ENCODE data around the gene ZNF205. TPM values are rescaled to one million over a fixed set of nuclear protein-coding genes. Genes with fewer than 3 reads are reported as not detected.

Gene ZNF205
- total and polyA plus RNA-seq, 9 of the 15 experiments (the other 6 are each of a cell fraction or from before 2014, with no cell fraction given): 2.4 to 11.8 (median 5.1) TPM; not detected in 2

DNA sequence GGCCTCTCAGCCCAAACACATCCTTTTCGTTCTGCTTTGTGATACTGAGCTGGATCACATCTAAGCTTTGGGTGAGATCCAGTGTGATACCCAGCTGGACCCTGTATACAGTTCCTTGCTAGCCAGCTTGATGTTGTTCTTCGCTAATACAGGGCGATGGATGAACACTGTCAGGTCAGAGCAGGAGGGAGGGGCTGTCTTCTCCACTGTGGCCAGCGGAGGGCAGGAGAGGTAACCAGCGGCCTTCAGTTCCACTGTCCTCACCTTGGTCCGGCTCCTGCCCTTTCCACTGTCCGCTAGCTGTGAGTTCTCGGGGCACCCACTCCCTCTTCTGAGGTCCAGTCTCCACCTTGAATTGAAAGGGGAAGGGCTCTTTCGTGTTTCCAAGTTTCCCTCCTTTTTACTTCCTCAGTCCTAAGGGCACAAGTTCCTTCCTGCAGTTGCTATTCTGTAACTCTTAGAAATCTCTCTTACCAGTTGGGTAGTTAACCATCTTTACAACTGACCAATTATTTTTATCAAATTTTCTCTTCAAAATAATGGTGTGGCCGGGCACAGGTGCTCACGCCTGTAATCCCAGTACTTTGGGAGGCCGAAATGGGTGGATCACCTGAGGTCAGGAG is 19.5 kb downstream of the ZNF205 start:
- no peaks in the 10 kb centered on the region for H3K9me1 ChIP-seq (ENCODE audit: control insufficient read depth, insufficient read depth, low read length)
- peaks cover 19% of the 10 kb centered on the region for H3K36me3 ChIP-seq (ENCODE audit: control insufficient read depth, insufficient read depth, low read length)
- ATAC-seq: peak; percentile 62
- H3K9me3 ChIP-seq (replicated peaks; ENCODE audit: control insufficient read depth, insufficient read depth, low read depth, low read length): no peaks in the 10 kb centered on the region
- H2AFZ ChIP-seq (ENCODE audit: low read depth, low read length): no peak overlapping the region
- no peaks in the 10 kb centered on the region for H3K27me3 ChIP-seq (ENCODE audit: control insufficient read depth in 2 of 2, insufficient read depth in 2 of 2, low read length in 2 of 2)
- H4K20me1 ChIP-seq (replicated peaks; ENCODE audit: control insufficient read depth, insufficient read depth, low read length): no peaks in the 10 kb centered on the region
- H3K79me2 ChIP-seq (ENCODE audit: control insufficient read depth, insufficient read depth, low read length): peaks cover 33% of the 10 kb centered on the region
- in situ Hi-C loops (cut with MboI): no loop called here
- FAIRE-seq: peak; percentile 92
- H3K4me2 ChIP-seq (ENCODE audit: insufficient read depth, low read length): no peak overlapping the region
- no peak overlapping the region for H3K4me3 ChIP-seq
- 49% methylated on average over 12 of the region's 12 CpGs for WGBS (ENCODE audit: insufficient coverage, low coverage, missing lambda C conversion rate)
- no TSS peak for BruUV-seq (replicated peaks)
- H3K4me1 ChIP-seq (replicated peaks in 1 of 2; ENCODE audit: control insufficient read depth in 2 of 2, insufficient read depth in 2 of 2, low read length in 2 of 2): peaks cover 11 to 25% of the 10 kb centered on the region in 2 experiments; a peak in 4 of 5 replicates
- 0 out of 4 replicates have a peak overlapping the region, but pooled peaks of 1 of the 2 experiments have one; percentile 48 for H3K9ac ChIP-seq (ENCODE audit: insufficient read depth in 1 of 2, low read depth in 2 of 2, low read length in 2 of 2)
- H3K27ac ChIP-seq (ENCODE audit: extremely low read depth, low read depth, low read length): no peak overlapping the region; the same call in 2 of the 3 replicates
- ChIA-PET POLR2A (interaction anchor here (0.6 to 4.8 kb wide), 5 partner anchors 14 to 439 kb away, joined by 3 to 32 read pairs (median 3); partner anchors contain the start of gene ZNF205), CTCF (ENCODE audit: low intra/inter-chr PET ratio) (interaction anchor here (0.7 to 1.4 kb wide), 2 partner anchors 73 to 77 kb away, joined by 3 read pairs; no protein-coding TSS in a partner anchor)
- intact Hi-C loops (cut with micrococcal nuclease): no loop called here
- peak; percentile 54 to 79 (median 64) for DNase-seq (ENCODE audit: extremely low read depth in 1 of 4, low spot score in 3 of 4)
- TF ChIP-seq FOXA3 (CRISPR knock-in tag; conservative IDR thresholded peaks at IDR 0.05 in 1 of 2, IDR thresholded peaks at IDR 0.05 in 1 of 2) (no peak), ZBED1 (IDR thresholded peaks at IDR 0.05) (0 out of 2 replicates have a peak, but pooled peaks have one; percentile 39), CBFA2T2 (conservative IDR thresholded peaks at IDR 0.05) (no peak), MTF1 (CRISPR knock-in tag; IDR thresholded peaks at IDR 0.05; ENCODE audit: borderline replicate concordance) (no peak), GABPB2 (CRISPR knock-in tag; conservative IDR thresholded peaks at IDR 0.05) (no peak), FOSL1 (tag; conservative IDR thresholded peaks at IDR 0.05) (no peak)
- TF ChIP-seq, protein P1, sequence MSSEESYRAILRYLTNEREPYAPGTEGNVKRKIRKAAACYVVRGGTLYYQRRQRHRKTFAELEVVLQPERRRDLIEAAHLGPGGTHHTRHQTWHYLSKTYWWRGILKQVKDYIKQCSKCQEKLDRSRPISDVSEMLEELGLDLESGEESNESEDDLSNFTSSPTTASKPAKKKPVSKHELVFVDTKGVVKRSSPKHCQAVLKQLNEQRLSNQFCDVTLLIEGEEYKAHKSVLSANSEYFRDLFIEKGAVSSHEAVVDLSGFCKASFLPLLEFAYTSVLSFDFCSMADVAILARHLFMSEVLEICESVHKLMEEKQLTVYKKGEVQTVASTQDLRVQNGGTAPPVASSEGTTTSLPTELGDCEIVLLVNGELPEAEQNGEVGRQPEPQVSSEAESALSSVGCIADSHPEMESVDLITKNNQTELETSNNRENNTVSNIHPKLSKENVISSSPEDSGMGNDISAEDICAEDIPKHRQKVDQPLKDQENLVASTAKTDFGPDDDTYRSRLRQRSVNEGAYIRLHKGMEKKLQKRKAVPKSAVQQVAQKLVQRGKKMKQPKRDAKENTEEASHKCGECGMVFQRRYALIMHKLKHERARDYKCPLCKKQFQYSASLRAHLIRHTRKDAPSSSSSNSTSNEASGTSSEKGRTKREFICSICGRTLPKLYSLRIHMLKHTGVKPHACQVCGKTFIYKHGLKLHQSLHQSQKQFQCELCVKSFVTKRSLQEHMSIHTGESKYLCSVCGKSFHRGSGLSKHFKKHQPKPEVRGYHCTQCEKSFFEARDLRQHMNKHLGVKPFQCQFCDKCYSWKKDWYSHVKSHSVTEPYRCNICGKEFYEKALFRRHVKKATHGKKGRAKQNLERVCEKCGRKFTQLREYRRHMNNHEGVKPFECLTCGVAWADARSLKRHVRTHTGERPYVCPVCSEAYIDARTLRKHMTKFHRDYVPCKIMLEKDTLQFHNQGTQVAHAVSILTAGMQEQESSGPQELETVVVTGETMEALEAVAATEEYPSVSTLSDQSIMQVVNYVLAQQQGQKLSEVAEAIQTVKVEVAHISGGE (CRISPR knock-in tag; IDR thresholded peaks at IDR 0.05): no peak
- TF ChIP-seq, protein P2, sequence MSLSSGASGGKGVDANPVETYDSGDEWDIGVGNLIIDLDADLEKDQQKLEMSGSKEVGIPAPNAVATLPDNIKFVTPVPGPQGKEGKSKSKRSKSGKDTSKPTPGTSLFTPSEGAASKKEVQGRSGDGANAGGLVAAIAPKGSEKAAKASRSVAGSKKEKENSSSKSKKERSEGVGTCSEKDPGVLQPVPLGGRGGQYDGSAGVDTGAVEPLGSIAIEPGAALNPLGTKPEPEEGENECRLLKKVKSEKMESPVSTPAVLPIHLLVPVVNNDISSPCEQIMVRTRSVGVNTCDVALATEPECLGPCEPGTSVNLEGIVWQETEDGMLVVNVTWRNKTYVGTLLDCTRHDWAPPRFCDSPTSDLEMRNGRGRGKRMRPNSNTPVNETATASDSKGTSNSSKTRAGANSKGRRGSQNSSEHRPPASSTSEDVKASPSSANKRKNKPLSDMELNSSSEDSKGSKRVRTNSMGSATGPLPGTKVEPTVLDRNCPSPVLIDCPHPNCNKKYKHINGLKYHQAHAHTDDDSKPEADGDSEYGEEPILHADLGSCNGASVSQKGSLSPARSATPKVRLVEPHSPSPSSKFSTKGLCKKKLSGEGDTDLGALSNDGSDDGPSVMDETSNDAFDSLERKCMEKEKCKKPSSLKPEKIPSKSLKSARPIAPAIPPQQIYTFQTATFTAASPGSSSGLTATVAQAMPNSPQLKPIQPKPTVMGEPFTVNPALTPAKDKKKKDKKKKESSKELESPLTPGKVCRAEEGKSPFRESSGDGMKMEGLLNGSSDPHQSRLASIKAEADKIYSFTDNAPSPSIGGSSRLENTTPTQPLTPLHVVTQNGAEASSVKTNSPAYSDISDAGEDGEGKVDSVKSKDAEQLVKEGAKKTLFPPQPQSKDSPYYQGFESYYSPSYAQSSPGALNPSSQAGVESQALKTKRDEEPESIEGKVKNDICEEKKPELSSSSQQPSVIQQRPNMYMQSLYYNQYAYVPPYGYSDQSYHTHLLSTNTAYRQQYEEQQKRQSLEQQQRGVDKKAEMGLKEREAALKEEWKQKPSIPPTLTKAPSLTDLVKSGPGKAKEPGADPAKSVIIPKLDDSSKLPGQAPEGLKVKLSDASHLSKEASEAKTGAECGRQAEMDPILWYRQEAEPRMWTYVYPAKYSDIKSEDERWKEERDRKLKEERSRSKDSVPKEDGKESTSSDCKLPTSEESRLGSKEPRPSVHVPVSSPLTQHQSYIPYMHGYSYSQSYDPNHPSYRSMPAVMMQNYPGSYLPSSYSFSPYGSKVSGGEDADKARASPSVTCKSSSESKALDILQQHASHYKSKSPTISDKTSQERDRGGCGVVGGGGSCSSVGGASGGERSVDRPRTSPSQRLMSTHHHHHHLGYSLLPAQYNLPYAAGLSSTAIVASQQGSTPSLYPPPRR (CRISPR knock-in tag; IDR thresholded peaks at IDR 0.05; ENCODE audit: borderline replicate concordance): no peak
- TF ChIP-seq, protein P3, sequence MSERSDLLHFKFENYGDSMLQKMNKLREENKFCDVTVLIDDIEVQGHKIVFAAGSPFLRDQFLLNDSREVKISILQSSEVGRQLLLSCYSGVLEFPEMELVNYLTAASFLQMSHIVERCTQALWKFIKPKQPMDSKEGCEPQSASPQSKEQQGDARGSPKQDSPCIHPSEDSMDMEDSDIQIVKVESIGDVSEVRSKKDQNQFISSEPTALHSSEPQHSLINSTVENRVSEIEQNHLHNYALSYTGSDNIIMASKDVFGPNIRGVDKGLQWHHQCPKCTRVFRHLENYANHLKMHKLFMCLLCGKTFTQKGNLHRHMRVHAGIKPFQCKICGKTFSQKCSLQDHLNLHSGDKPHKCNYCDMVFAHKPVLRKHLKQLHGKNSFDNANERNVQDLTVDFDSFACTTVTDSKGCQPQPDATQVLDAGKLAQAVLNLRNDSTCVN (CRISPR knock-in tag; IDR thresholded peaks at IDR 0.05): no peak
